ENCODE results near the gene TSPAN2.

- TF ChIP-seq CTCF (IDR thresholded peaks at IDR 0.05; ENCODE audit: low read depth, low read length, missing input control) (no peak), RAD21 (IDR thresholded peaks at IDR 0.05) (no peak), EGR1 (IDR thresholded peaks at IDR 0.05; ENCODE audit: low read depth in 2 of 2) (no peak), FOXA2 (IDR thresholded peaks at IDR 0.05) (no peak), NR2F2 (IDR thresholded peaks at IDR 0.05) (no peak), REST (IDR thresholded peaks at IDR 0.05) (no peak), RXRA (IDR thresholded peaks at IDR 0.05) (no peak), GABPA (IDR thresholded peaks at IDR 0.05 in 1 of 2, conservative IDR thresholded peaks at IDR 0.05 in 1 of 2) (no peak), ATF3 (IDR thresholded peaks at IDR 0.05) (no peak)
Observed at GRCh38 chr1:115056395-115056798, 32.9 kb downstream of the TSPAN2 start.

Data from liver (tissue), 3 donors.